NCI-H2196 treated with DMSO at 0.1 percent for 48 hours (cell line): ENCODE measurements around the gene MAZ.
"Not testable (repeated sequence)": the region's sequence is repeated elsewhere in the genome, so short reads cannot be mapped to it uniquely, and the experiment has no call there.

ENCODE experiments used
- DNase-seq: peaks from one replicate; lab custom pipeline; 2025; ENCODE audit not compliant: unreplicated experiment; lab: John Stamatoyannopoulos, UW

Gene MAZ

DNA sequence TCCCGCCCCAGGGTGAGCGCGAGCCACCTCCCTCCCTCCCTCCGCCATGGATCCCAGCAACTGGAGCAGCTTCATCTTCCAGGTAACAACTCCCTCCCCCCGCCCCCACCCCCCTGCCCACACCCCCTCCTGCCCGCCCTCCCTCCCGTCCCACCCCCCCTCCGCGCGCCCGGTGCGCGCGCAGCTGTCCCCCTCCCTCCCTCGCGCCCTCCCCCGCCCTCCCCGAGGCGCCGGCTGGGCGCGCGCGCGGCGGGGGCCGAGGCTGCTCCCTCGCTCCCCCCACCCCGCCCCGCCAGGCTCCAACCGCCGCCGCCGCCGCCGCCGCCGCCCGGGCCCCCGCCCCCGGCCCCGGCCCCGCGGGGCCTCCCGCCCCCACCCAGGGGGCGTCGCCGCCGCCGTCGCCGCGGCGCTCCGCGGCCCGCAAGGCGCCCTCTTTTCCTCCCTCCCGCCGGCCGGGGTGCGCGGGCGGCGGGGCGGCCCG, at the start of gene MAZ:
Gene MAZ (plus strand): TSS at position 431 of the 481 bp plus-strand sequence. CDS start 173 bp downstream, outside the sequence.
- peak; percentile 96 for DNase-seq

DNA sequence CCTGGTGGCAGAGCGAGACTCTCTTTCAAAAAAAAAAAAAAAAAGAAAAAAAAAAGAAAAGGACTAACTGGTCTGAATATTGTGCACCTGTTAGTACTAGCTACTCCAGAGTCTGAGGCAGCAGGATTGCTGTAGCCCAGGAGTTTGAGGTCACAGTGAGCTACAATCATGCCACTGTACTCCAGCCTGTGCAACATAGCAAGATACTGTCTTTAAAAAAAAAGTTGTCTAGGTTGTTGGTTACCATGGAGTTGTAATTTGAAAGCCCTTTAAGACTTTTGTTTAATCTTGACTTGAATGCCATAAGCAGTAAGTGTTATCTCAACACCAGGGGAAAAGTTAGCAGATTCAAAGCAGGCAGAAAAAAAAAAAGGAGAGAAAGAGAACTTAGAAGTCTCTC, 49.7 kb upstream of the MAZ start:
- DNase-seq = no peak

DNA sequence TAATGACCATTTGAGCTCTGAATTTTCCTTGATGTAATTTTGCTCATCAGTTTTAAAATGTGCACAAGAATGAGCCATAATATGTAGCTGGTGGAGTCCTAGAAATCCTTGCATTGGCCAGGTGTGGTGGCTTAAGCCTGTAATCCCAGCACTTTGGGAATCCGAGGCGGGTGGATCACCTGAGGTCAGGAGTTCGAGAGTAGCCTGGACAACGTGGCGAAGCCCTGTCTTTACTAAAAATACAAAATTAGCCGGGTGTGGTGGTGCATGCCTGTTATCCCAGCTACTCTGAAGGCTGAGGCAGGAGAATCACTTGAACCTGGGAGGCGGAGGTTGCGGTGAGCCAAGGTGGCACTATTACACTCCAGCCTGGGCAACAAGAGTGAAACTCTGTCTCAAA, 49.2 kb upstream of the MAZ start:
- DNase-seq = not testable (repeated sequence)

DNA sequence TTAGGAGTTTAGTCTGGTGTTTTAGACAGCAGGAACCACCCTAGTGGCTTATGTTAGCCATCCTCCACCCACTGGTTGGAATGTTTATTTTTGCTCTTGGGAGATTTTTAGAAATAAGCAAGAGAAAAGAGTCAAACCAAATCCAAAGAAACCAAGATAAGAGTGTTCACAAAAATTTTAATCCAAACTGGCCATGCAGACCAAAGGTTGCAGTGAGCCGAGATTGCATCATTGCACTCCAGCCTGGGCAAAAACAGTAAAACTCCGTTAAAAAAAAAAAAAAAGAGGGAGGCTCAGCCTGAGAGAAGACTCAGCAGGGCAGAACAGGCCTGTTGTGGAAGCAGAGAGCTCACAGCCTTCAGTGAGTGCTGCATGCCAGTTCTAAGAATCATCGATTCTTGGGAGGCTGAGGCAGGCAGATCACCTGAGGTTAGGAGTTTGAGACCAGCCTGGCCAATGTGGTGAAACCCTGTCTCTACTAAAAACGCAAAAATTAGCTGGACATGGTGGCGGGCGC, 48.3 kb upstream of the MAZ start:
- DNase-seq = no peak

DNA sequence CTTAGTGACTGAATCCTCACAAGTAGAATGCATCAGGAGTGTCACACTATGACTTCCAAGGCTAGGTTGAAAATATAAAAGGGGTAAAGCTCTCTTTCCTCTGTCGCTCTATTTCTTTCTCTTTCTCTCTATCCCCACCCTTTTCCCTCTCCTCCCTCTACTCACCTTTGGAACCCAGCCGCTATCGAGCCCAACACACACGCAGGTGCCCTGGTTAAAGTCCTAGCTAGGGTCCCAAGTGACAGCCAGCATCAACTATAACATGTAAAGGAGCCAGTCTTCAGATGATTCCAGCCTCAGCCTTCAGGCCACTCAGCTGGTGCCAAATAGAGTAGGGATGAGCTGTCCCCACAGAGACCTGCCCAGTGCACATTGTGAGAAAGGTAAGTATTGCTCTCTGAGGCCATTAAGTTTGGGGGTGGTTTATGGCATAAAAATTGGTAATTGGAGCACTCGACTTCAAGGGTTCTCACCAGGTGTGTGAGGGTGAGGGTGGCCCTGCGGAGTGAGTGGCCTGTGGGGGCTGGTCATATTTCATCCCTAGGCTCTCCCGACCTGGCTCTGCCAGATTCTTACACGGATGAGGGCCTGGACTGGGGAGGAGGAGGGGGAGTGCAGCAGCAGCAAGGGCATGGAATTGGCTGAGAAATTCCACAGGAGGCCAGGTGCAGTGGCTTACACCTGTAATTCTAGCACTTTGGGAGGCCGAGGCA, 45.6 kb upstream of the MAZ start:
- DNase-seq = peak; percentile 65

DNA sequence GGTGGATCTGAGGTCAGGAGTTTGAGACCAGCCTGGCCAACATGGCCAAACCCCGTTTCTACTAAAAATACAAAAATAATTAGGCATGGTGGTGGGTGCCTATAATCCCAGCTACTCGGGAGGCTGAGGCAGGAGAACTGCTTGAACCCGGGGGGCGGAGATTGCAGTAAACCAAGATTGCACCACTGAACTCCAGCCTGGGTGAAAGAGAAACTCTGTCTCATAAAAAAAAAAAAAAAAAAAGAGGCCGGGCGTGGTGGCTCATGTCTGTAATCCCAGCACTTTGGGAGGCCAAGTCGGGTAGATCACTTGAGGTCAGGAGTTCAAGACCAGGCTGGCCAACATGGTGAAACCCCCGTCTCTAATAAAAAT, 45.1 kb upstream of the MAZ start:
- DNase-seq = not testable (repeated sequence)

DNA sequence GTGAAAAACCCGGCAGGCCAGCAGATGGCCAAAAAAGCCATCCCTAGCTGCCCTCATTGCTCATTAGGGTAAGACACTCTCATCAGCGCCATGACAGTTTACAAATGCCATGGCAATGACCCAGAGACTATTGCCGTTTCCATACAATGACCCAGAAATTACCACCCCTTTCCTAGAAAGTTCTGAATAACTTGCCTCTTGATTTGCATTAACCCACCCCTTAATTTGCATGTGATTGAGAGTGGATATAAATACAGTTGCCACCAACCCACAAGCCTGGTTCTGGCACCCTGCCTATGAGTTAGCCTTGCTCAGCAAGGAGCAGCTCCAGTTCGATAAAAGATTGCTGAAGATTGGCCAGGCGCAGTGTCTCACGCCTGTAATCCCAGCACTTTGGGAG, 44.4 kb upstream of the MAZ start:
- DNase-seq = no peak

DNA sequence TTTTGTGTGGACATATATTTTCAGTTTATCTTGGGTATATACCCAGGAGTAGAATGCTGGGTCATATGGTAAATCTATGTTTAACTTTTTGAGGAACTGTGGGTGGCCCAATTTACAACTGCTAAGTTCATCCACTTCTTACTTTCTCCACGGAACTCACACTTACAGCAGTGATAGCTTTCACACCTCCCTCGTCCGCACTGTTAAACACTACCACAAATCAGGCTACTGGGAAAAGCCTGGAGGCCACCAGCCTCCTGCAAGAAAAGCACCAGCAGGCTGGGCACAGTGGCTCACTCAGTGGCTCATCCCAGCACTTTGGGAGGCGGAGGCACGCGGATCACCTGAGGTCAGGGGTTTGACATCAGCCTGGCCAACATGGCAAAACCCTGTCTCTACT, 43.0 kb upstream of the MAZ start:
- DNase-seq = no peak

DNA sequence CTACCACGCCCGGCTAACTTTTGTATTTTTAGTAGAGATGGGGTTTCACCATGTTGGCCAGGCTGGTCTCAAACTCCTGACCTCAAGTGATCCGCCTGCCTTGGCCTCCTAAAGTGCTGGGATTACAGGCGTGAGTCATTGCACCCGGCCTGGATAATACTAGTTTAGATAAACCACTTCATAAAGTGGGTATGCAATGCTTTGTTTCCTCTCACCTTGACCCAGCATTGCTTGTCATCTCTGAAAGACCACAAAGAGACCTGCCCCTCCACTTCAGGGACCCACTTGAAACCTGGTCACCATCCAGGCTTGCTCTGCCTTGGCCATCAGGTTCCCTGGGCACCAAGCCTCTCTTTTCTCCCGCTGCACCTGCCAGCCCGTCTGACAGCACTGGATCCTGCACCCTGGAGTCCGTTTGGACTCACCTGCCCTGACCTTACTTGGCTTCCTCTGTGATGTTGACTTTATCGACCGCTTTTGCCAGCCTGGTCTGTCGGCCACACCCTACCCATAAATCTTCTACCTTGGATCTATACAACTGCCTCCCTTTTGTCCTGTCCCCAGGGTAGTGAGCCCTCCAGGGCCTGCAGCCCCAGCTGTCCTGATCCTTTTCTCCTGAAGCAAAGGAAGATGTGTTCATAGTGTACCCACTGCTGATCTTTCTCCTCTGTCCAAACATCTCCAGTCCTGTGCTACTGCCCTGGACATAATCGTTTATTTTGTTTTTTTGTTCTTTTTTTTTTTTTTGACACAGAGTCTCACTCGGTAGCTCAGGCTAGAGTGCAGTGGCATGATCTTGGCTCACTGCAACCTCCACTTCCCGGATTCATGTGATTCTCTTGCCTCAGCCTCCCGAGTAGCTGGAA, 40.9 kb upstream of the MAZ start:
- peak; percentile 75 for DNase-seq

DNA sequence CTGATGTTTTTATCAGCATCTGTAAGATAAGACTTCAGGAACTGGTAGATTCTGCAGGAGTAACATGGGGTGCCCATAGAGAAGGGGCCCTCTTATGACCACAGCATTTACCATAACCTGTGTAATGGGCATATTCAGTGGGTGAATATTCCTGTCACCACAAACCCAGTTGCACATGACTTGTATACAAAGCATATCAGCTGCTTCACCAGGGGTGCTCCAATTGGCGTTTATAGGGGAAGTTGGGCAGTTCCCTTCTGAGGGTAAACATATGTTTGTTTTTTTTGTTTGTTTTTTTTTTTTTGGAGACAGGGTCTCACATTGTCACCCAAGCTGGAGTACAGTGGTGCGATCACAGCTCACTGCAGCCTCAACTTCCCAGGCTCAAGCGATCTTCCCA, 39.8 kb upstream of the MAZ start:
- DNase-seq = no peak

DNA sequence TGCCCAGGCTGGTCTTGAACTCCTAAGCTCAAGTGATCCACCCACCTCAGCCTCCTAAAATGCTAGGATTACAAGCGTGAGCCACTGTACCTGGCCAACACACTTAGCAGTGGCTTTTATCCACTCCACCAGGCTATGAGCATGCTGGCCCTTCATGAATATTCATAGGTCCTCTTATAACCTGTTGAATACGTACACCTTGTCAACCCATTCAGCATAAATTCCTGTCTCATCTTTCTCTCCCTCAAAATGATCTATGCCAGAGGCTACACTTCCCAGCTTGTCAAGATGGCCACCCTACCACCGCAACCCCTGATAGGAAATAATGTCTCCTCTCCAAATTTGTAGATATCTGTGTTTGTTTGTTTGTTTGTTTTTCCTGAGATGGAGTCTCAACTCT, 39.3 kb upstream of the MAZ start:
- DNase-seq = no peak

DNA sequence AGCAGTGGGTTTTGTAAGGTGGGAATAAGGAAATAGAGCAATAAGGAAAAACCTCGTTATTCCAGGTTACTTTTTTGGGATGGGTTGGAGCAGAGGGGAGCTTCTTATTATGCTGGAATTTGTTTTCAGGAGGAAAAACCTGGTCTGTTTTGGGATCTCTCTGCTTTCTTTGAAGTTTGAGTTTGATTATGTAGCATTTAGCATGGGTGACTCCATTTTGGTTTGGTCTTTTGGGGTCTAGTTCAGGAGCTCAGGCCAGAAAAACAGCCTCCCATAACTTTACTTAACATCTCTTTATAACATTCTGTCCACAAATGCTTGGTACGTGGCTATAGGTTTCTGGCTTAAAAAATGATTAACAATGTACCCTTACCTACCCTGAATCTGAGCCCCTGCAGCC, 36.8 kb upstream of the MAZ start:
- no peak for DNase-seq

DNA sequence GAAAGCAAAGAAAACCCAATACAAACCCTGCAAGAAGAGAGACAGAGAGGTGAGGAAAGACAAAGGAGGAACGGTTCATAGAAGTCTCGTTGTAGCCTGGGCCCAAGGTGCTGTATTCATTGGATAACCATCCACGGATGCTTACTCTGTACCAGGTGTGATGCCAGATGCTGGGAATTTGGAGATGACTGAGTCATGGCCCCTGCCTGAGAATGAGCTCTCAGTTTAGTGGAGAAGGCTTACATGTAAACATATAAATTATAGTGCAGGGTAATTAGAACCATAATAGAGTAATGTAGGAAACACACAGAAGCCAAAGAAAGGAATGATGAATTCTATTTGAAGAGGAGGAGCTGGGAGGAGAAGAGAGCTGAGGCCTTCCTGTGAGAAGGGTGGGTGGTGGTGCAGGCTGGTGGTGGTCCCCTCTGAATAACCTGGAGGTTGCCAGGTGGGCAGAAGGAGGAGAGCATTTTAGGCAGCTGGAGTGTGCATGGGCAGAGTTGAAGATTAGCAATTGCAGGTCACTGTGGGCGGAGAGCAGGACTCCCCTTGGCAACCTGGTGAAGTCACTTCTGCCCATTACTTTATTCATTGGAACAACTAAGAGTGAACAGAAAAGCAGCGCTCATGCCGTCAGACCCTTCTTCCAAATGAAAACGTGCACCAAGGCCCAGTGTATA, 35.9 kb upstream of the MAZ start:
- no peak for DNase-seq

DNA sequence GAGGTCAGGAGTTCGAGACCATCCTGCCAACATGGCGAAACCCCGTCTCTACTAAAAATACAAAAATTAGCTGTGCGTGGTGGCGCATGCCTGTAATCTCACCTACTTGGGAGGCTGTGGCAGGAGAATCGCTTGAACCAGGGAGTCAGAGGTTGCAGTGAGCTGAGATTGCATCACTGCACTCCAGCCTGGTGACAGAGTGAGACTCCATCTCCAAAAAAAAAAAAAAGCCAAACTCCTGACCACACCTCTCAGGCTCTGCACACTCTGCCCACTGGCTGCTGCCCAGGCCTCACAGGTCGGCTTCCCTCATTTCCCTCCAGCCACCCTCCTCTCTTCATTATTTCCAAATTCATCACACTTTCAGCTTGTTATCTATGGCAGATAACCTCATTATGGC, 34.0 kb upstream of the MAZ start:
- DNase-seq = not testable (repeated sequence)

DNA sequence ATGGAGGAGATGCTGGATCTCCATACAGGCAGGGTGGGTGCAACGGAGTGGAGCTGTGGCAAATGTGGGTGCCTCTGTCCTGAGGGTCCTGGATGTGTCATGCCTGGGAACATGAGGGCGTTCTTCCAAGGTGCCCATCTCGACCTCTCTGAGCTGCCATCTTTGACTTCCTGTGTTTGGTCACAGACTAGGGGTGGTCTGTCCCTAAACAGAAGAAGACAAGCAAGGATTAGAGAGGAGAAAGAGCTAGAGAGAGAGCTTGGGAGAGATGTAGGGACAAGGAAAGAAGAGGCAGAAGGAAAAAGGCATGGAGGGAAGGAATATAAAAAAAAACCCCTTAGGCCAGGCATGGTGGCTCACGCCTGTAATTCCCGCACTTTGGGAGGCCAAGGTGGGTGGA, 31.6 kb upstream of the MAZ start:
- DNase-seq = no peak

DNA sequence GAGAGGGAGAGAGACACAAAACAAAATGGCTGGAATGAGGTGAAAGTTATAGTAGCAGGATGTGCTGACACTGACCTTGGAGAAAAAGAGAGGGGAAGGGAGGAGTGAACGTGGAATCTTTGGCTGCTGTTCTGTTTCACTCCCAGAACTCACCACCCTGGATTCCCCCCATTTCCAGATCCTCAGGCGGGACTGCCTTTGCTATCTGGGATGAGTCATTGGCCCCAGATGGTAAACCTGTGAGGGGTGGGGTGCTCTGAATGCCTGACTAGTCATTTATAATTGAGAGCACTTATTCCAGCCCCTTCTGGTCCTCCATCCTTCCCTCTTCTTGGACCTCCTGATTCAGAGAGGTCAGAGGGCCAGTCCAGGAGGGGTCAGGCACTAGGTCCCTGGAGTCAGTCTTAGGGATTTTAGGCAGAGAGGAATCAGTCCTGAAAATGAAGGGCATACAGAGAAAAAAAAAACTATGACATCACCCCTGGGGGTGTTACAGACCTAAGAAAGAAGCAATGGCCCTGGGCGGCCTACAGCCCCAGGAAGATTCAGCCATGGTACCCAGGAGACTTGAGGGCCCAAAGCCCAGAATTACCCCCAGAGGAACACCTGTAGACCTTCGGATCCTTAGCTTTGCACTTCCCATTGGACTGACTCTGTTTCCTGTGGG, 30.5 kb upstream of the MAZ start:
- no peak for DNase-seq

DNA sequence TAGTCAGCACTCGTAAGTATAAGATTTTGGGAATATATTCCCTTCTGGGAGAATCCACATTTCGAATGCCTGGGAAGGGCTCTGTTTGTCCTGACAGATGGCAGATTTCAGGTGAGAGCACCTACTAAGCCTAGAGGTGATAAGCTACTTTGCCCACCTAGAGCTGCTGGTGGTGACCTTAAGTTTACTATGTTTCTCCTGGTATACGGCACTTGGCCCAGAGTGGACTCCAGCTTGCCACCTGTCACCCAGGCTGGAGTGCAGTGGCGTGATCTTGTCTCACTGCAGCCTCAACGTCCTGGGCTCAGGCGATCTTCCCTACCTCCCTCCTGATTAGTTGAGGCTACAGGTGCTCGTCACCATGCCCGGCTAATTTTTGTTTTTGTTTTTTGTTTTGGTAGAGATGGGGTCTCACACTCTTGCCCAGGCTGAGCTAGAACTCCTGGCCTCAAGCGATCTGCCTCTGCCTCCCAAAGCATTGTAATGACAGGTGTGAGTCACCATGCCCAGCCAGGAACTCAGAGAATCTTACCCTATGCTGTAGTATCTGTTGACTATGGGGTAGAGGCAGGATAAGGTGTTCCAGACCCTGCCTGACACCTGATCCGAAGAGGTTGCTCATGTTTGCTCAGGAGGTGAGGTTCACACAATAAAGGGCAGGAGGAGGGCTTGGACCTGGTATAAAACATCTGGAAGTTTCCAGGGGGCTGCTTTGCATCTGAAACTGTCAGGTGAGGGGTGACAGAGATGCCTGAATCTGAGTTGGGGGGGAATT, 28.6 kb upstream of the MAZ start, which contains the start of gene ZG16:
Gene ZG16 (plus strand): TSS at position 681 of the 775 bp plus-strand sequence. CDS start 1,011 bp downstream, outside the sequence.
- peak; percentile 7 for DNase-seq

DNA sequence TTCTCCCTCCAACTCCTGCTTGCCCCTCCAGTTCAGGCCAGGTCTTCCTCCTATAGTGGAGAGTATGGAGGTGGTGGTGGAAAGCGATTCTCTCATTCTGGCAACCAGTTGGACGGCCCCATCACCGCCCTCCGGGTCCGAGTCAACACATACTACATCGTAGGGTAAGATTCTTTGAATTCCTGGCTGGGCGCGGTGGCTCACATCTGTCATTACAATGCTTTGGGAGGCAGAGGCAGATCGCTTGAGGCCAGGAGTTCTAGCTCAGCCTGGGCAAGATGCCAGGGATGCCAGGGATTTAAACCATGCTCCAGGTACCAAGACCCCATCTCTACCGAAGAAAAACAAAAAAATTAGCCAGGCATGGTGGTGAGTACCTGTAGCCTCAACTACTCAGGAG, 26.9 kb upstream of the MAZ start:
- DNase-seq = no peak

DNA sequence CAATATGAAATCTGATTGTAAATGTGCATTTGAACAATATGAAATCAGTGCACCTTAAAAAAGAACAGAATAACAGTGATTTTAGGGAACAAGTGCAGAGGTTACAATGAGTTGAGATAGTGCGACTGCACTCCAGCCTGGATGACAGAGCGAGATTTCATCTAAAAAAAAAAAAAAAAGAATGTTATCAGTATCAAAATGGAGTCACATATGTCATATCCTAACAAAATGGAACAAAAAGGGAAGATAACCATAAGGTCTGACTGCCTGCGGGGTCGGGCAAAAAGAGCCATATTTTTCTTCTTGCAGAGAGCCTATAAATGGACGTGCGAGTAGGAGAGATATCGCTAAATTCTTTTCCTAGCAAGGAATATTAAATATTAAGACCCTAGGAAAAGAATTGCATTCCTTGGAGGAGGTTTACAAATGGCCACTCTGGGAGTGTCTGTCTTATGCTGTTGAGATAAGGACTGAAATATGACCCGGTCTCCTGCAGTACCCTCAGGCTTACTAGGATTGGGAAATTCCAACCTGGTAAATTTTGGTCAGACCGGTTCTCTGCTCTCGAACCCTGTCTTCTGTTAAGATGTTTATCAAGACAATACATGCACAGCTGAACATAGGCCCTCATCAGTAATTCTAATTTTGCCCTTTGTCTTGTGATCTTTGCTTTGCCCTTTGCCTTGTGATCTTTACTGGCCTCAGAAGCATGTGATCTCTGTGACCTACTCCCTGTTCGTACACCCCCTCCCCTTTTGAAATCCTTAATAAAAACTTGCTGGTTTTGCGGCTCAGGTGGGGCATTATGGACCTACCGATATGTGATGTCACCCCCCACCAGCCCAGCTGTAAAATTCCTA, 23.0 kb upstream of the MAZ start:
- DNase-seq = not testable (repeated sequence)
